ENCODE results near the gene NOL3. TPM values are rescaled to one million over a fixed set of nuclear protein-coding genes. Genes with fewer than 3 reads are reported as not detected.

Gene NOL3
- total RNA-seq, 1 experiment from 2014 or later: 24.1 TPM

GRCh38 chr16:67216612-67217490 is 46.5 kb downstream of the NOL3 start:
- Histone ChIP-seq H3K4me3 (no peak overlapping the region), H3K36me3 (no peaks in the 10 kb centered on the region), H3K27ac (no peak overlapping the region), H3K27me3 (replicated peaks) (no peaks in the 10 kb centered on the region), H3K9me3 (replicated peaks) (no peaks in the 10 kb centered on the region), H3K4me1 (replicated peaks) (peaks cover 6% of the 10 kb centered on the region)
- no peak for DNase-seq (ENCODE audit: low read depth in 1 of 2, low spot score in 2 of 2)

- H3K4me1 ChIP-seq (replicated peaks): peaks cover 21% of the 10 kb centered on the region
- no peak overlapping the region for H3K4me3 ChIP-seq
- DNase-seq (ENCODE audit: low read depth in 1 of 2, low spot score in 2 of 2): no peak
- no peak overlapping the region for H3K27ac ChIP-seq
- no peaks in the 10 kb centered on the region for H3K27me3 ChIP-seq (replicated peaks)
- no peaks in the 10 kb centered on the region for H3K9me3 ChIP-seq (replicated peaks)
- peaks cover 18% of the 10 kb centered on the region for H3K36me3 ChIP-seq
Observed at GRCh38 chr16:67223992-67224391, 53.7 kb downstream of the NOL3 start.

Other genes starting within 250 kb of the NOL3 start
- gene RRAD, start 245.0 kb upstream of the NOL3 start, total RNA-seq (2014; rRNA removed; shearing (Covaris generic)): 0.16 and 0.39 TPM in 2 replicates
- gene CIAO2B, start 236.1 kb upstream of the NOL3 start, total RNA-seq (2014; rRNA removed; shearing (Covaris generic)): 93.0 and 149 TPM in 2 replicates
- gene CES2, start 235.0 kb upstream of the NOL3 start, total RNA-seq (2014; rRNA removed; shearing (Covaris generic)): 15.6 and 21.9 TPM in 2 replicates
- not detected in 2 replicates for gene CES3, start 209.3 kb upstream of the NOL3 start, total RNA-seq (2014; rRNA removed; shearing (Covaris generic))
- not detected in 2 replicates for gene CES4A, start 181.9 kb upstream of the NOL3 start, total RNA-seq (2014; rRNA removed; shearing (Covaris generic))
- gene CBFB, start 141.4 kb upstream of the NOL3 start, total RNA-seq (2014; rRNA removed; shearing (Covaris generic)): 170 and 181 TPM in 2 replicates
- 18.7 and 28.8 TPM in 2 replicates for gene PHAF1, start 60.6 kb upstream of the NOL3 start, total RNA-seq (2014; rRNA removed; shearing (Covaris generic))
- 34.5 and 36.1 TPM in 2 replicates for gene B3GNT9, start 19.5 kb upstream of the NOL3 start, total RNA-seq (2014; rRNA removed; shearing (Covaris generic))
- 25.5 and 46.7 TPM in 2 replicates for gene TRADD, start 10.6 kb upstream of the NOL3 start, total RNA-seq (2014; rRNA removed; shearing (Covaris generic))
- gene FBXL8, start 10.6 kb upstream of the NOL3 start, total RNA-seq (2014; rRNA removed; shearing (Covaris generic)): 11.7 and 24.2 TPM in 2 replicates
- 3.9 and 12.8 TPM in 2 replicates for gene HSF4, start 5.8 kb upstream of the NOL3 start, total RNA-seq (2014; rRNA removed; shearing (Covaris generic))
- gene MATCAP1, start 13.4 kb downstream of the NOL3 start, total RNA-seq (2014; rRNA removed; shearing (Covaris generic)): 8.1 and 11.3 TPM in 2 replicates
- gene EXOC3L1, start 19.6 kb downstream of the NOL3 start, total RNA-seq (2014; rRNA removed; shearing (Covaris generic)): not detected in 2 replicates
- 77.0 and 93.8 TPM in 2 replicates for gene E2F4, start 21.6 kb downstream of the NOL3 start, total RNA-seq (2014; rRNA removed; shearing (Covaris generic))
- 0.72 and 1.1 TPM in 2 replicates for gene ELMO3, start 28.6 kb downstream of the NOL3 start, total RNA-seq (2014; rRNA removed; shearing (Covaris generic))
- 38.7 and 38.9 TPM in 2 replicates for gene TMEM208, start 56.6 kb downstream of the NOL3 start, total RNA-seq (2014; rRNA removed; shearing (Covaris generic))
- 15.8 and 18.5 TPM in 2 replicates for gene FHOD1, start 76.9 kb downstream of the NOL3 start, total RNA-seq (2014; rRNA removed; shearing (Covaris generic))
- 1.2 and 1.6 TPM in 2 replicates for gene SLC9A5, start 78.4 kb downstream of the NOL3 start, total RNA-seq (2014; rRNA removed; shearing (Covaris generic))
- gene PLEKHG4, start 109.0 kb downstream of the NOL3 start, total RNA-seq (2014; rRNA removed; shearing (Covaris generic)): 5.0 and 15.1 TPM in 2 replicates
- 0.03 TPM in 1 of 2 replicates, not detected in the other for gene KCTD19, start 156.2 kb downstream of the NOL3 start, total RNA-seq (2014; rRNA removed; shearing (Covaris generic))
- gene LRRC36, start 156.3 kb downstream of the NOL3 start, total RNA-seq (2014; rRNA removed; shearing (Covaris generic)): not detected in 2 replicates
- not detected in 2 replicates for gene TPPP3, start 223.0 kb downstream of the NOL3 start, total RNA-seq (2014; rRNA removed; shearing (Covaris generic))
- 1.0 and 4.4 TPM in 2 replicates for gene ZDHHC1, start 245.9 kb downstream of the NOL3 start, total RNA-seq (2014; rRNA removed; shearing (Covaris generic))

All from SJSA1 (cell line).